GM12801 (cell line): ENCODE results near the gene SLC25A36.

Experiments used
- TF ChIP-seq, protein P1 (sequence below): IDR thresholded peaks from one replicate; pipeline ENCODE4 v1.5.1; 2011; ENCODE audit warnings: control low read depth; ENCODE audit not compliant: insufficient read length; ENCODE audit errors: extremely low read depth

SLC25A36 gene

DNA sequence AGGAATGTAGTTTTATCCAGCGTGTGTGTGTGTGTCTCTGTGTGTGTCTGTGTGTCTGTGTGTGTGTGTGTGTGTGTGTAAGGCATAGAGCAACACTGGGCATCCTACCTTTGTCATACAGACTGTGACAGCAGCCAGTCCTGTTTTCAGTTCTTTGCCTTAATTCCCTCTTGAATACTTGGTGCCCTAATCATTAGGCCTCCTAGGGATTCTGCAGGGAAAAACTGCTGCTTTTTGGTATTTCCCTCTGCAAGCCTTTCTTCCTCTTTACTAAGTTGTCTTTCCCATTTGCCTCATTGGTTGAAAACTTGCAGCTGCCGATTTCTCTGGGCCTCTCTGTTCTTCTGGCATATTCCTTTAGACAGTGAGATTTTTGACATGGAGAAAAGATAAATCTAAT, 9.2 kb downstream of the SLC25A36 start:
- TF ChIP-seq, protein P1, sequence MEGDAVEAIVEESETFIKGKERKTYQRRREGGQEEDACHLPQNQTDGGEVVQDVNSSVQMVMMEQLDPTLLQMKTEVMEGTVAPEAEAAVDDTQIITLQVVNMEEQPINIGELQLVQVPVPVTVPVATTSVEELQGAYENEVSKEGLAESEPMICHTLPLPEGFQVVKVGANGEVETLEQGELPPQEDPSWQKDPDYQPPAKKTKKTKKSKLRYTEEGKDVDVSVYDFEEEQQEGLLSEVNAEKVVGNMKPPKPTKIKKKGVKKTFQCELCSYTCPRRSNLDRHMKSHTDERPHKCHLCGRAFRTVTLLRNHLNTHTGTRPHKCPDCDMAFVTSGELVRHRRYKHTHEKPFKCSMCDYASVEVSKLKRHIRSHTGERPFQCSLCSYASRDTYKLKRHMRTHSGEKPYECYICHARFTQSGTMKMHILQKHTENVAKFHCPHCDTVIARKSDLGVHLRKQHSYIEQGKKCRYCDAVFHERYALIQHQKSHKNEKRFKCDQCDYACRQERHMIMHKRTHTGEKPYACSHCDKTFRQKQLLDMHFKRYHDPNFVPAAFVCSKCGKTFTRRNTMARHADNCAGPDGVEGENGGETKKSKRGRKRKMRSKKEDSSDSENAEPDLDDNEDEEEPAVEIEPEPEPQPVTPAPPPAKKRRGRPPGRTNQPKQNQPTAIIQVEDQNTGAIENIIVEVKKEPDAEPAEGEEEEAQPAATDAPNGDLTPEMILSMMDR: no peak

GRCh38 chr3:140953028-140953960, 11.7 kb downstream of the SLC25A36 start:
- TF ChIP-seq, protein P1: no peak

- TF ChIP-seq, protein P1: no peak
Observed at GRCh38 chr3:140954576-140954975, 12.9 kb downstream of the SLC25A36 start.

DNA sequence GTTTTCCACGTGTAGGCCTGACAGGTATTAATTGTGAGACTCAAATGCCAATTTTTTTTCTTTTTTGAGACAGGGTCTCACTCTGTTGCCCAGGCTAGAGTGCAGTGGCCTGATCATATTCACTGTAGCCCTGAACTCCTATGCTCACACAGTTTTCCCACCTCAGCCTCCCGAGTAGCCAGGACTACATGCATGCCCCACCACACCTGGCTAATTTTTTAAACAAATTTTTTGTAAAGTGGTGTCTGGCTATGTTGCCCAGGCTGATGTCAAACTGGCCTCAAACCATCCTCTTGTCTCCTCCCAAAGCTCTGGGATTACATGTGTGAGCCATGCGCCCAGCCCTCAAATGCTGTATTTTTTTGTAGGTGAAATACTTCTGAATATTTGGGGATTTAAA, 14.0 kb downstream of the SLC25A36 start:
- TF ChIP-seq, protein P1: no peak

DNA sequence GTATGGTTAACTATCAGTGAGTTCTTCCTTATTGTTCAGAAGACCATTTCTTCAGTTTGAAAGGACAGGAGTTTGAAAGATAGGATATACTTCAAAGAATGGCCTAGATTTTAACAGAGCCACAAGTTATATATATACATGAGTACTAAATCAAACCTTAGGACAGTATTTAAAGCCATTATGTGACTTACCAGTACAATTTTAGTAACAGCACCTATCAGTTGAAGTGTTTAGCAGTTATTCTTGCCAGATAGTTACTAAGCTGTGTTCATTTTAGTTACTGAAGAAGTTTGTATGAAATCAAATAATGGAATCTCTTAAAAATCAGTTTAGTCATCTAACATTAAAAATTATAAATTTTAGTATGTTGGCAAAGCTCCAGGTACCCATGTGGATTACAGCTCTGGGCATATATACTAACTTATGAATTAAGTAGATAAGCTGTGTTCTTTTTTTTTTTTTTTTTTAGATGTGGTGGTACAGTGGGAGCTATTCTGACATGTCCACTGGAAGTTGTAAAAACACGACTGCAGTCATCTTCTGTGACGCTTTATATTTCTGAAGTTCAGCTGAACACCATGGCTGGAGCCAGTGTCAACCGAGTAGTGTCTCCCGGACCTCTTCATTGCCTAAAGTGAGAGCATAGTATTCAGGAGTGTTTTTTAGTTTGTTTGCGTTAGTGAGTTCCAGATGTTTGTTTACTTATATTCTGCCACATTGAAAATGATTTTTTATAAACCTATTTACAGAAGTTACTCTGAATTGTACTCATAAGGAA, 14.6 kb downstream of the SLC25A36 start:
- TF ChIP-seq, protein P1: no peak

- TF ChIP-seq, protein P1: no peak
Observed at GRCh38 chr3:140972833-140973232, 31.2 kb downstream of the SLC25A36 start.

GRCh38 chr3:140974900-140975299, 33.3 kb downstream of the SLC25A36 start:
- TF ChIP-seq, protein P1: no peak
